KG1 (cell line): ENCODE measurements around the gene SPINK4.

Experiments
- DNase-seq: peaks from one replicate; lab custom pipeline; 2025; lab: John Stamatoyannopoulos, UW

The SPINK4 gene

GRCh38 chr9:33229359-33230114, 10.4 kb upstream of the SPINK4 start:
- DNase-seq, result no peak

- no peak for DNase-seq
Observed at GRCh38 chr9:33230756-33231622, 9.0 kb upstream of the SPINK4 start.

GRCh38 chr9:33231623-33231942, 8.4 kb upstream of the SPINK4 start:
- DNase-seq, result no peak

GRCh38 chr9:33232815-33233214, 7.2 kb upstream of the SPINK4 start:
- no peak for DNase-seq

GRCh38 chr9:33233626-33234342, 6.2 kb upstream of the SPINK4 start:
- DNase-seq, result no peak

GRCh38 chr9:33234511-33235467, 5.2 kb upstream of the SPINK4 start:
- DNase-seq, result no peak

- DNase-seq, result no peak
Observed at GRCh38 chr9:33236571-33236970, 3.4 kb upstream of the SPINK4 start.

- no peak for DNase-seq
Observed at GRCh38 chr9:33241298-33241697, 1.3 kb downstream of the SPINK4 start.

- no peak for DNase-seq
Observed at GRCh38 chr9:33242609-33243134, 2.7 kb downstream of the SPINK4 start.

- DNase-seq, result no peak
Observed at GRCh38 chr9:33244137-33244784, 4.3 kb downstream of the SPINK4 start.

GRCh38 chr9:33245341-33245740, 5.4 kb downstream of the SPINK4 start:
- DNase-seq, result no peak

- DNase-seq, result no peak
Observed at GRCh38 chr9:33246269-33246860, 6.4 kb downstream of the SPINK4 start.

GRCh38 chr9:33248606-33249005, 8.6 kb downstream of the SPINK4 start:
- no peak for DNase-seq

- no peak for DNase-seq
Observed at GRCh38 chr9:33249087-33249658, 9.2 kb downstream of the SPINK4 start.

GRCh38 chr9:33249983-33250382, 10.0 kb downstream of the SPINK4 start:
- no peak for DNase-seq

- DNase-seq, result no peak
Observed at GRCh38 chr9:33250458-33250995, 10.6 kb downstream of the SPINK4 start.

- no peak for DNase-seq
Observed at GRCh38 chr9:33254211-33254610, 14.2 kb downstream of the SPINK4 start.

GRCh38 chr9:33255014-33255413, 15.0 kb downstream of the SPINK4 start:
- no peak for DNase-seq

- no peak for DNase-seq
Observed at GRCh38 chr9:33255471-33255870, 15.5 kb downstream of the SPINK4 start.

- DNase-seq, result no peak
Observed at GRCh38 chr9:33256236-33256635, 16.3 kb downstream of the SPINK4 start.
